SK-N-SH (cell line): ENCODE results near the gene TMCC2. TPM values are rescaled to one million over a fixed set of nuclear protein-coding genes. Genes with fewer than 3 reads are reported as not detected.

Experiments used
- CTCF ChIA-PET: fragments of 300-600, 350-600 bp; formaldehyde crosslinking; extraction: SDS; loops from one replicate; lab custom pipeline; 2021; lab: Yijun Ruan, JAX
- POLR2A ChIA-PET: fragments of 350-600 bp; sonication (Branson Sonifier 250); formaldehyde crosslinking; extraction: SDS; loops from one replicate; lab custom pipeline; 2020; ENCODE audit warnings: antibody characterized with exemption, inconsistent platforms; lab: Yijun Ruan, JAX
- DNase-seq: peaks from one replicate; pipeline ENCODE4 v3.0.0; 2012
- H2AFZ ChIP-seq: fragments of 200-600 bp; sonication (generic); 2 replicates; pipeline ENCODE4 v1.8.1; 2016; ENCODE audit warnings: antibody characterized with exemption, mild to moderate bottlenecking, low read depth
- H3F3A ChIP-seq: fragments of 200-600 bp; sonication (generic); replicated peaks from 2 replicates; pipeline ENCODE3; 2016; ENCODE audit warnings: antibody characterized with exemption, mild to moderate bottlenecking; ENCODE audit not compliant: insufficient read depth
- H3K27ac ChIP-seq, 2 experiments: fragments of 200-500 bp in 1 of 2; fragments of 200-600 bp in 1 of 2; sonication (Bioruptor generic) in 1 of 2; sonication (generic), shearing (Covaris generic) in 1 of 2; 2 replicates each; pipeline versions ENCODE4 v1.5.1 to v1.6.1; 2014 to 2016; ENCODE audit warnings: low read depth in 2 of 2, inconsistent platforms in 1 of 2, low read length in 1 of 2, mild to moderate bottlenecking in 1 of 2, mixed read lengths in 1 of 2
- H3K27me3 ChIP-seq: fragments of 200-600 bp; sonication (generic), shearing (Covaris generic); 2 replicates; pipeline ENCODE4 v1.6.1; 2016; ENCODE audit warnings: mixed run types; ENCODE audit not compliant: insufficient read depth
- H3K36me3 ChIP-seq, 2 experiments: fragments of 200-500 bp in 1 of 2; fragments of 200-600 bp in 1 of 2; sonication (Bioruptor generic) in 1 of 2; sonication (generic) in 1 of 2; replicated peaks in 1 of 2; 2 replicates each; pipeline versions ENCODE3 to v1.5.1; 2014 to 2016; ENCODE audit warnings: low read length in 1 of 2, mild to moderate bottlenecking in 1 of 2; ENCODE audit not compliant: insufficient read depth in 2 of 2, control insufficient read depth in 1 of 2
- H3K4me1 ChIP-seq, 2 experiments: fragments of 200-500 bp in 1 of 2; fragments of 200-600 bp in 1 of 2; sonication (Bioruptor generic) in 1 of 2; sonication (generic), shearing (Covaris generic) in 1 of 2; 2 replicates each; pipeline versions ENCODE4 v1.5.1 to v1.6.1; 2014 to 2016; ENCODE audit warnings: low read depth in 1 of 2, low read length in 1 of 2, mixed run types in 1 of 2; ENCODE audit not compliant: insufficient read depth in 2 of 2, control insufficient read depth in 1 of 2
- H3K4me2 ChIP-seq: fragments of 200-600 bp; sonication (generic), shearing (Covaris generic); 2 replicates; pipeline ENCODE4 v1.6.1; 2017; ENCODE audit warnings: mixed run types
- H3K4me3 ChIP-seq, 2 experiments: fragments of 200-500 bp in 1 of 2; fragments of 200-600 bp in 1 of 2; sonication (Bioruptor generic) in 1 of 2; sonication (generic), shearing (Covaris generic) in 1 of 2; 2 replicates each; pipeline versions ENCODE4 v1.5.1 to v1.8.1; 2014 to 2016; ENCODE audit warnings: low read depth in 2 of 2, inconsistent platforms in 1 of 2, low read length in 1 of 2, mild to moderate bottlenecking in 1 of 2, mixed read lengths in 1 of 2, moderate library complexity in 1 of 2
- H3K79me2 ChIP-seq: fragments of 200-600 bp; sonication (generic); 2 replicates; pipeline ENCODE4 v1.8.1; 2017; ENCODE audit warnings: mild to moderate bottlenecking; ENCODE audit not compliant: insufficient read depth
- H3K9ac ChIP-seq: fragments of 200-600 bp; sonication (generic); 2 replicates; pipeline ENCODE4 v1.6.1; 2017; ENCODE audit warnings: mixed run types
- H3K9me2 ChIP-seq: fragments of 200-600 bp; sonication (generic); 2 replicates; pipeline ENCODE4 v1.6.1; 2017; ENCODE audit warnings: mixed run types
- H3K9me3 ChIP-seq: fragments of 200-600 bp; sonication (generic); 2 replicates; pipeline ENCODE4 v1.6.1; 2017; ENCODE audit warnings: mixed run types, mild to moderate bottlenecking, moderate library complexity
- H4K20me1 ChIP-seq: fragments of 200-600 bp; sonication (generic); 2 replicates; pipeline ENCODE4 v1.6.1; 2017; ENCODE audit warnings: mild to moderate bottlenecking, mixed run types; ENCODE audit not compliant: insufficient read depth
- CHD2 ChIP-seq: fragments of 150-350 bp; IDR thresholded peaks from 2 replicates; pipeline ENCODE4 v1.6.1; 2018; ENCODE audit warnings: low read length; ENCODE audit not compliant: partially characterized antibody
- EZH2phosphoT487 ChIP-seq: fragments of 200-600 bp; sonication (generic); IDR thresholded peaks from 2 replicates; pipeline ENCODE4 v1.6.1; 2017; ENCODE audit warnings: low read depth, mixed run types, mild to moderate bottlenecking, antibody characterized with exemption, moderate library complexity, borderline replicate concordance
- FOSL2 ChIP-seq: IDR thresholded peaks from 2 replicates; pipeline ENCODE4 v1.4.0; 2012; ENCODE audit warnings: low read depth, mild to moderate bottlenecking, moderate library complexity, borderline replicate concordance
- GABPA ChIP-seq: IDR thresholded peaks from 2 replicates; pipeline ENCODE4 v1.4.0; 2012; ENCODE audit warnings: low read depth, mild to moderate bottlenecking
- MXI1 ChIP-seq: IDR thresholded peaks from 2 replicates; pipeline ENCODE4 v1.6.1; 2012; ENCODE audit warnings: mild to moderate bottlenecking, low read depth, low read length, improper control_type of control experiment
- NRF1 ChIP-seq: IDR thresholded peaks from 2 replicates; pipeline ENCODE4 v1.6.1; 2012; ENCODE audit warnings: low read depth, mild to moderate bottlenecking, low read length
- RAD21 ChIP-seq: IDR thresholded peaks from 2 replicates; pipeline ENCODE4 v1.6.1; 2012; ENCODE audit warnings: mild to moderate bottlenecking, low read length
- RCOR1 ChIP-seq: fragments of 150-350 bp; IDR thresholded peaks from 2 replicates; pipeline ENCODE4 v1.6.1; 2017; ENCODE audit warnings: antibody characterized with exemption, low read length
- RXRA ChIP-seq: IDR thresholded peaks from 2 replicates; pipeline ENCODE4 v1.4.0; 2012; ENCODE audit warnings: low read depth, mild to moderate bottlenecking, borderline replicate concordance
- SIN3A ChIP-seq: IDR thresholded peaks from 2 replicates; pipeline ENCODE4 v1.6.1; 2012; ENCODE audit warnings: low read depth, mild to moderate bottlenecking, low read length, moderate library complexity, borderline replicate concordance
- TCF12 ChIP-seq: IDR thresholded peaks from 2 replicates; pipeline ENCODE4 v1.4.0; 2012
- TEAD4 ChIP-seq: IDR thresholded peaks from 2 replicates; pipeline ENCODE4 v1.4.0; 2012; ENCODE audit warnings: mild to moderate bottlenecking, borderline replicate concordance; ENCODE audit not compliant: insufficient read depth
- ZBTB33 ChIP-seq: IDR thresholded peaks from 2 replicates; pipeline ENCODE4 v1.4.0; 2012; ENCODE audit warnings: low read depth, borderline replicate concordance
- WGBS: methylation state at CpG from one replicate; pipeline ENCODE4 v1.1.6; 2017; ENCODE audit warnings: low lambda C conversion rate; 5-methylcytosine and 5-hydroxymethylcytosine counted together
- polyA plus RNA-seq, 3 experiments: library from polyadenylated mRNA; depleted of rRNA; stranded (reverse); fragments of >200 nt; gene quantifications; 2 replicates each; pipeline ENCODE4 v1.2.3, GENCODE V29; 2012
- TF ChIP-seq, protein P1 (sequence below): fragments of 150-350 bp; IDR thresholded peaks from 2 replicates; pipeline ENCODE4 v1.6.1; 2017; ENCODE audit warnings: antibody characterized with exemption, low read length, low read depth, borderline replicate concordance
- TF ChIP-seq, protein P2 (sequence below): IDR thresholded peaks from 2 replicates; pipeline ENCODE4 v1.4.0; 2012; ENCODE audit warnings: low read depth
- TF ChIP-seq, protein P3 (sequence below): IDR thresholded peaks from 2 replicates; pipeline ENCODE4 v1.4.0; 2012; ENCODE audit warnings: low read depth, borderline replicate concordance

TMCC2 gene
- polyA plus RNA-seq, 1 of the 3 experiments (the other 2 are of a cell fraction) = 6.0 TPM

GRCh38 chr1:205187420-205187819 lies 40.3 kb upstream of the TMCC2 start:
- Histone ChIP-seq H3K27me3 (no peaks in the 10 kb centered on the region), H3K4me2 (no peak overlapping the region), H3K4me1 (peaks cover 13 to 18% of the 10 kb centered on the region in 2 experiments; a peak in 3 of 4 replicates), H3K9me2 (no peaks in the 10 kb centered on the region), H4K20me1 (no peaks in the 10 kb centered on the region), H2AFZ (no peak overlapping the region), H3K79me2 (peaks cover 37% of the 10 kb centered on the region), H3K9me3 (no peaks in the 10 kb centered on the region), H3F3A (peaks cover 3% of the 10 kb centered on the region), H3K36me3 (peaks cover 5 to 7% of the 10 kb centered on the region in 2 experiments), H3K27ac (no peak overlapping the region), H3K4me3 (no peak overlapping the region), H3K9ac (no peak overlapping the region)
- POLR2A ChIA-PET = no interaction called here
- WGBS = 95% methylated on average over 10 of the region's 10 CpGs
- DNase-seq = no peak
- TF ChIP-seq RAD21 (no peak), RCOR1 (no peak), GABPA (no peak), EZH2phosphoT487 (no peak), SIN3A (no peak), ZBTB33 (no peak), NRF1 (no peak), FOSL2 (no peak), TEAD4 (no peak), MXI1 (no peak), TCF12 (no peak), CHD2 (no peak), RXRA (no peak)
- TF ChIP-seq, protein P1, sequence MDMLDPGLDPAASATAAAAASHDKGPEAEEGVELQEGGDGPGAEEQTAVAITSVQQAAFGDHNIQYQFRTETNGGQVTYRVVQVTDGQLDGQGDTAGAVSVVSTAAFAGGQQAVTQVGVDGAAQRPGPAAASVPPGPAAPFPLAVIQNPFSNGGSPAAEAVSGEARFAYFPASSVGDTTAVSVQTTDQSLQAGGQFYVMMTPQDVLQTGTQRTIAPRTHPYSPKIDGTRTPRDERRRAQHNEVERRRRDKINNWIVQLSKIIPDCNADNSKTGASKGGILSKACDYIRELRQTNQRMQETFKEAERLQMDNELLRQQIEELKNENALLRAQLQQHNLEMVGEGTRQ = no peak
- TF ChIP-seq, protein P2, sequence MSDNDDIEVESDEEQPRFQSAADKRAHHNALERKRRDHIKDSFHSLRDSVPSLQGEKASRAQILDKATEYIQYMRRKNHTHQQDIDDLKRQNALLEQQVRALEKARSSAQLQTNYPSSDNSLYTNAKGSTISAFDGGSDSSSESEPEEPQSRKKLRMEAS = no peak
- TF ChIP-seq, protein P3, sequence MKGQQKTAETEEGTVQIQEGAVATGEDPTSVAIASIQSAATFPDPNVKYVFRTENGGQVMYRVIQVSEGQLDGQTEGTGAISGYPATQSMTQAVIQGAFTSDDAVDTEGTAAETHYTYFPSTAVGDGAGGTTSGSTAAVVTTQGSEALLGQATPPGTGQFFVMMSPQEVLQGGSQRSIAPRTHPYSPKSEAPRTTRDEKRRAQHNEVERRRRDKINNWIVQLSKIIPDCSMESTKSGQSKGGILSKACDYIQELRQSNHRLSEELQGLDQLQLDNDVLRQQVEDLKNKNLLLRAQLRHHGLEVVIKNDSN = no peak
- CTCF ChIA-PET = no interaction called here
